Adipocyte (in vitro differentiated cells): Measurements from ENCODE around the gene JPH2.
"Not testable (repeated sequence)": the region's sequence is repeated elsewhere in the genome, so short reads cannot be mapped to it uniquely, and the experiment has no call there.

Source experiments
- DNase-seq: peaks from one replicate; pipeline ENCODE4 v3.0.0-alpha.2; 2015; ENCODE audit warnings: low read depth
- H3K27me3 ChIP-seq: replicated peaks from 2 replicates; pipeline ENCODE4 v1.7.0; 2013; ENCODE audit warnings: mild to moderate bottlenecking, low read length, moderate library complexity; ENCODE audit not compliant: control insufficient read depth, insufficient read depth
- H3K36me3 ChIP-seq: 2 replicates; pipeline ENCODE4 v1.7.0; 2013; ENCODE audit warnings: low read length, mild to moderate bottlenecking, moderate library complexity; ENCODE audit not compliant: control insufficient read depth, insufficient read depth, severe bottlenecking
- H3K4me1 ChIP-seq: 2 replicates; pipeline ENCODE4 v1.7.0; 2013; ENCODE audit warnings: mild to moderate bottlenecking, low read length, moderate library complexity; ENCODE audit not compliant: control insufficient read depth, insufficient read depth
- H3K4me3 ChIP-seq: 2 replicates; pipeline ENCODE4 v1.7.0; 2013; ENCODE audit warnings: mild to moderate bottlenecking, low read length, moderate library complexity
- H3K9ac ChIP-seq: 2 replicates; pipeline ENCODE4 v1.7.0; 2013; ENCODE audit warnings: mild to moderate bottlenecking, low read length, moderate library complexity
- H3K9me3 ChIP-seq: 2 replicates; pipeline ENCODE4 v1.7.0; 2013; ENCODE audit warnings: mild to moderate bottlenecking, low read length, moderate library complexity; ENCODE audit not compliant: control insufficient read depth

The JPH2 gene

DNA sequence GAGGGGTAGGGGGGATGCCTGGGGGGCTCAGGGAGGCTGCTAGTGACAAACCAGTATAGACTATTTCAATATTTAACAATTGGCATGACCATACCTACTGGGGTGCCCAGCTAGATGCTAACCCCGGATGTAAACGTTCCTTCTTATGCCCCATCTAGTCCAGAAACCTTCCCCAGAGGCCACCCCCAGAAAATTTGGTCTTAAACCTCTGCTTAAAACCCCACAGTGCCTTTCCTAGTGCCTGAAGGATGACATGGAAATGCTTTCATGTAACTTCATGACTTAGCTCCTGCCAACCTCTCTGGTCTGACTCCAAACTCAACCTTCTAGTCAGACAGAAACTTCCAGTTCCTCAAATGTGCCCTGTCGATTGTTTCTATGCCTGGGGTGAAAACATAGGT, 52.0 kb downstream of the JPH2 start:
- Histone ChIP-seq H3K4me3 (no peak overlapping the region), H3K4me1 (no peaks in the 10 kb centered on the region), H3K27me3 (peaks cover 33% of the 10 kb centered on the region), H3K36me3 (no peaks in the 10 kb centered on the region), H3K9ac (no peak overlapping the region), H3K9me3 (peaks cover 7% of the 10 kb centered on the region)
- DNase-seq: no peak

DNA sequence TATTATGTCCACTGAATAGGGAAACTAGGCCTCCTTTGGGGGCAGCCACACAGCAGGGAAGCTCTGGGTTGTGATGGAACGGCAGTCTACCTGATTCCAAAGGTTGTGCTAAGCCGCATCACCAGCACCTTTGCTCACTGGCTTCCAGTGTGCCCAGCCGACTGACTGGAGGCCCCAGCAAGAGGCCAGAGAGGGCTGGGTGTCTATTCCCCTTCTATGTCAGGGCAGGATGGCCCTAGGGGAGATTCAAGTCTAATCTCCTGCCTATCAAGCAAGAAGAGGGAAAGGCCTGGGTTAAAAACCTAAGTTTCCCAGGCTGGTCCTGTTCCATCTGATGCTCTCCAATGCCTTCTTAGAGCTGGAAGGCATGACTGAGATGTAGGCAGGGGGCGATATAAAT, 53.6 kb downstream of the JPH2 start:
- H3K9ac ChIP-seq: no peak overlapping the region
- H3K9me3 ChIP-seq: peaks cover 7% of the 10 kb centered on the region
- H3K36me3 ChIP-seq: no peaks in the 10 kb centered on the region
- no peaks in the 10 kb centered on the region for H3K4me1 ChIP-seq
- H3K27me3 ChIP-seq: peaks cover 29% of the 10 kb centered on the region
- no peak overlapping the region for H3K4me3 ChIP-seq
- DNase-seq: no peak

DNA sequence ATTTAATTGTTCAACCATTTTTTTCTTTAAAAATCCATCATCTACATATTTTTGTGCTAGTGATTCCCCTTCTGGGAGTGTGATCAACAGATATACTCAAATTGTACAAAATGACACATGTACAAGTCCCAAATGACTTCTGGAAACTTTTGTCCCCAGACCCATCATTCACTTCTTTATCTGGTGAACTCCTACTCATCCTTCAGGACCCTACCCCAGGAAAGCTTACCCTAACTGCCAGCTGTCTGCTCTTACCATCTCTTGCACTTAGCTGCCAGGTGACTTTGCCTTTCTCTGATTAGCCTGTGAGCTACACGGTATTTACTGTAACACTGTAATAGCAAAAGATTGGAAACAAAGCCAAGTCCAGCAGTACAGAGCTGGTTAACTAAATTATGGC, 55.3 kb downstream of the JPH2 start:
- Histone ChIP-seq H3K36me3 (no peaks in the 10 kb centered on the region), H3K27me3 (peaks cover 31% of the 10 kb centered on the region), H3K4me3 (no peak overlapping the region), H3K4me1 (no peaks in the 10 kb centered on the region), H3K9me3 (peaks cover 7% of the 10 kb centered on the region), H3K9ac (no peak overlapping the region)
- DNase-seq: no peak

DNA sequence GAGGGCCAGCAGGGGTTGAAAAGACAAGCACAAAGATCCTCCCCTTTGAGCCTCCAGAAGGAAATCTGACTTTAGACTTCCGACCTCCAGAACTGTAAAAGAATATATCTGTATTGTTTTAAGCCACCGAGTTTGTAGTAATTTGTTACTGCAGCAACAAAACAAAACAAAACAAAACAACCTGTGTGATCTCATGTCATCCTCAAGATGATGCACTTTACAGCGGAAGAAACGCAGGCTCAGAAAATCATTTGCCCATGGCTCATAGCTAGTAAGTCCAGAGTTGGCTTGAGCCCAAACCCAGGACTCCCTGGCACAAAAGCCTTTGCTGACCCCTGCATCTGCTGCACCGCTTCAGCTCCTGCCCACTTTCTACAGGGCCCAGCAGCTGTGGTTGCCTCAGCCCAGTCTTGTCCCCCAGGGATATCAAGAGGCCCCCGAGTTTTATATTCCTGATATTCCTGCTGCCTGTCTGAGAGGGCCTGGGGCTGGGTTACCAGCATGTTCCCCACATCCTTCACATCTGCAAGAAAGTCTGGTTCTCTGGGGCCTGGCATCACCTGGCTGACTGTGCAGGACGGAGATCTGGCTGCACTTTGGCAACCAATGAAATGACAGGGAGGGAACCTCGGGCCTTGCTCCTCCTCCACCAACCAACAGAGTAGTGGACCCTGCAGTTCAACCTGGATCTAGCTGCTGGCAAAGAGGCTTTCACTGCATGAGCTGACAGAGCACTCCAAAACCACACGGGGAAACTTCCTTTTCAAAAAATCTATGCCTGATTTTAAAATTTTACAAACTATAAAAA, 56.9 kb downstream of the JPH2 start:
- peaks cover 21% of the 10 kb centered on the region for H3K27me3 ChIP-seq
- H3K9me3 ChIP-seq: peaks cover 7% of the 10 kb centered on the region
- no peaks in the 10 kb centered on the region for H3K4me1 ChIP-seq
- DNase-seq: no peak
- H3K36me3 ChIP-seq: no peaks in the 10 kb centered on the region
- no peak overlapping the region for H3K9ac ChIP-seq
- no peak overlapping the region for H3K4me3 ChIP-seq

DNA sequence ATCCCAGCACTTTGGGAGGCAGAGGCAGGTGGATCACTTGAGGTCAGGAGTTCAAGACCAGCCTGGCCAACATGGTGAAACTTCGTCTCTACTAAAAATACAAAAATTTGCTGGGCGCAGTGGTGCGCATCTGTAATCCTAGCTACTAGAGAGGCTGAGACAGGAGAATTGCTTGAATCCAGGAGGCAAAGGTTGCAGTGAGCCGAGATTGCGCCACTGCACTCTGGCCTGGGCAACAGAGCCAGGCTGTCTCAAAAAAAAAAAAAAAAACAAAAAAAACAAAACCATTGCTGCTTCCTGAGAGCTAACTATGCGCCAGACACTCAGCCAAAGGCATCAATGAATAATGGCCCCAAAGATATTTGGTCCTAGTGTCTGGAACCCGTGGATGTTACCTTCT, 57.7 kb downstream of the JPH2 start:
- not testable (repeated sequence) for H3K36me3 ChIP-seq, DNase-seq, H3K4me3 ChIP-seq, H3K9me3 ChIP-seq, H3K9ac ChIP-seq, H3K4me1 ChIP-seq
- peaks cover 21% of the 10 kb centered on the region for H3K27me3 ChIP-seq

DNA sequence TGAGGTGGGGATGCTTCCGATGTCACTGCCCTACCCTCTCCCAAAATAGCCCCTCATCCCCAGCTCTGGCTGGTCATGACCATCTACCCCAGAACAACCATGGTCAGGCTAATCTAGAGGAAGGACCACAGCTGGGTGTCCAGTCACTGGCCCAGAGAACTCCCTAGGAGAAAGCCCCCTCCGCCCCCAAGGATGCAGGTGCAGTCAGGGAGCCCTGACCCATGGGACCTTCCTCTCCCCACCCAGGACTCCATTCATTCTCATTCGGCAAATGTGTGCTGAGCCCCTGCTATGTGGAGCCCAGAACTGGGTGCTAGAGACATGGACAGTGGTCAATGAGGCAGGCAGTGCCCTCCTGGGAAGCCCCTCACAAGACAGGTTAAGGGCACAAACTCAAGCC, 60.5 kb downstream of the JPH2 start:
- Histone ChIP-seq H3K4me1 (no peaks in the 10 kb centered on the region), H3K9ac (no peak overlapping the region), H3K9me3 (peaks cover 6% of the 10 kb centered on the region), H3K27me3 (peaks cover 49% of the 10 kb centered on the region), H3K4me3 (no peak overlapping the region), H3K36me3 (no peaks in the 10 kb centered on the region)
- DNase-seq: no peak

DNA sequence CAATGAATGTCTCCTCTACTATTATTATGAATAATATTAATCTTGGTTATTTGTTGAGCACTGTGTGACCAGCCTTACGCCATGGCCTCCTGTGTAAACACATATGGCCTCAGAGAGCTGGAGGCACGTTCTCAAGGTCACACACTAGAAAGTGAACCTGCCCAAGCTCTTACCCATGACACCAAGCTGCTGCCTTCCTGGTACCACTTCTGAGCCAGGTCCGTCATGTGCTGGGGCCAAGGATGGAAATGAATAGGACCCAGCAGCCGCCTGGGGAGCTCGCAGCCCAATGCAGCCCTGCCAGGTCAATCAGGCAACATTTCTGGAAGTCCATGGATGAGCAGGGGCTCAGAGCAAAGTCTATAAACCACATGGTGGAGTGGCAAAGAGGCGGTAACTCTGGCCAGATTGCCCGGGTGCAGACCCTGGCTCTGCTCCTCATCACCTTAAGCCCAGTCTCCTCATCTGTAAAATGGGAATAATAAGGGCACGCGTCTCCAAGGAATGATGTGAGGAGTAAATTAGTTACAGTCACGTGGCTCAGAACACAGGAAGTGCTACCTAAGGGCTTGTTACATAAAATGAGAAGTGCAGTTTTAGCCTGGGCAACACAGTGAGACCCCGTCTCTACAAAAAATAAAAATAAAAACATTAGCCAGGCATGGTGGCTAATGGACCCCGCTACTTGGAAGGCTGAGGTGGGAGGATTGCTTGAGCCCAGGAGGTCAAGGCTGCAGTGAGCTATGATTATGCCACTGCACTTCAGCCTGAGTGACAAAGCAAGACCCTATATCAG, 61.5 kb downstream of the JPH2 start:
- Histone ChIP-seq H3K27me3 (peaks cover 48% of the 10 kb centered on the region), H3K9ac (no peak overlapping the region), H3K4me3 (no peak overlapping the region), H3K36me3 (no peaks in the 10 kb centered on the region), H3K4me1 (no peaks in the 10 kb centered on the region), H3K9me3 (no peaks in the 10 kb centered on the region)
- no peak for DNase-seq

DNA sequence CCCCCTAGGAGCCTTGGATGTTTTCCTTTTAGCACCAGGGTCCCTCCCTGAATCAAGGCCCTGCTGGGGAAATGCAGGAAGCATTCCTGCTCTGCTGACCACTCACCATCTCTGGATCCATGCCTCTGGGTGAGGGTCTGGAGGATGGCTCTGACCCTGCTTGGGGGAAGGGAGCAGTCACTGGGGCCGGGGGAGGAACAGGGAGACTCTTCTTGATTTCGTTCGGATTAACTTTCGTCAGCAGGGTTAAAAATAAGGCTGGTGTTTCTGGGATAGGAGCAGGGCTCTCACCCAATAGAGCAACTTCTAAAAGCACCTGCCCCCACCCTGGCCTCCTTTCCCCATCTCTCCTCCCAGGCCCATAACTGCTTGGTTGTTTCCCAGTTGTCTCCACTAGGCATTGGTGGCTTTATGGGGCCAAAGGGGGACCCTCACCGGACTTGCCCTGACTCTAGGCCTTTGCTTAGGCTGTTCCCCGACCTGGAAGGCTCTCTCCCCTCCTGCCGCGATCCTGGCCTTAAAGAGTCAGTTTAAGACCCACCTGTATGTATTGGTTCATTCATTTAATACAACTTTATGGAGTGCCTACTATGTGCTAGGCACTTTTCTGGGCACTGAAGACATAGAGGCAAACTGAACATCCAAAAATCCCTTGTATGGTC, 63.0 kb downstream of the JPH2 start:
- DNase-seq: no peak
- H3K9ac ChIP-seq: no peak overlapping the region
- H3K4me3 ChIP-seq: no peak overlapping the region
- no peaks in the 10 kb centered on the region for H3K36me3 ChIP-seq
- H3K9me3 ChIP-seq: no peaks in the 10 kb centered on the region
- H3K27me3 ChIP-seq: peaks cover 45% of the 10 kb centered on the region
- H3K4me1 ChIP-seq: no peaks in the 10 kb centered on the region

DNA sequence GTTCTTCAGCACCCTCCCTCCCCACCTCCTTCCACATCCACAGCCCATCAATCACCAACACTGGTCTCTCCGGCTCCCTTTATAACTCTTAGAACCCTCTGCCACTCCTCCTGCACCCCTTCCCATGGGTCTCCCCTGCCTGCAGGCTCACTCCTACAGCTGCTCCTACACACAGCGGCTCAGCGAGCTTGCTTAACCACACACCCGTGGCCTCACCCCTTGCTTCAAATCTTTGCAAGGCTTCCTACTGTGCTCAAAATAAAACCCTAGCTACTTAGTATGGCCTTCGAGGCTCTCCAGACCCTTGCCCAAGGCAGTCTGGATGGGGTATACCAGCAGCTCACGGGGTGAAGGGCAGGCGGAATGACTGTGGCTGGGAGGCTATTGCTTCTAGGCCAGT, 63.7 kb downstream of the JPH2 start:
- Histone ChIP-seq H3K27me3 (peaks cover 45% of the 10 kb centered on the region), H3K4me3 (no peak overlapping the region), H3K4me1 (no peaks in the 10 kb centered on the region), H3K36me3 (no peaks in the 10 kb centered on the region), H3K9me3 (no peaks in the 10 kb centered on the region), H3K9ac (no peak overlapping the region)
- no peak for DNase-seq

DNA sequence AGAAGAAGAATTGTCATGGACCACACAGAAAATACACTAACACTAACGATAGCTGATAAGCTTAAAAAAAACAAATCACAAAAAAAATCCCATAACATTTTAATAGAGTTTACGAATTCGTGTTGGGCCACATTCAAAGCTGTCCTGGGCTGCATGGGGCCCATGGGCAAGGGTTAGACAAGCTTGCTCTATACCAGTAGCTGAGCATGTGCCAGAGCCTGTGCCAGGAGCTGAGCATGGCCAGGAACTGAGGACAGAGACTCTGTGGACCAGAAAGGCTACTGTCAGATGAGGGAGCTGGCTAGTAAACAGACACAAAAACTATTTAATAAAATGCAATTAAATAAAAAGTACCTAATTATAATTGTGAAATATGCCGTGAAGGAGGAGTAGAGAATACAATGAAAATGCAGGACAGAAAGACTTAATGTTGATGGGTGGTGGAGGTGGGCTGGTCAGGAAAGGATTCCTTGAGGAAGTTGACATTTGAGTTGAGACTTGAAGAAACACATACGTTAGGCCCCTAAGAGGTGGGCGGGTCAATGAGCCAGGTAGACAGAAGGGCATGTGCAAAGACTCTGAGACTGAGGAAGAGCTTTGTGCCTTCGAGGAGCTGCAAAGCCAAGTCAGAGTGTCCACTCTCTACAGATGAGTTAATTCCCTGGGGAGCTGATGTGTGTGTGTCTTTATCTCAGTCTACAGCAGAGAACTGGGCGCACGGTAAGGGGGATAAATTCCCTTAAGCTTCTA, 66.1 kb downstream of the JPH2 start:
- no peaks in the 10 kb centered on the region for H3K36me3 ChIP-seq
- no peak for DNase-seq

More for the DNA sequence above, 66.1 kb downstream of the JPH2 start:
- Histone ChIP-seq H3K9ac (no peak overlapping the region), H3K4me3 (no peak overlapping the region), H3K9me3 (no peaks in the 10 kb centered on the region), H3K27me3 (peaks cover 44% of the 10 kb centered on the region), H3K4me1 (peaks cover 4% of the 10 kb centered on the region)
